ENCODE results near the gene IPMK.

Gene IPMK

GRCh38 chr10:58225654-58226053 lies 42.0 kb downstream of the IPMK start:
- peaks cover 68% of the 10 kb centered on the region for H3K36me3 ChIP-seq
- no peak for TF ChIP-seq CTCF (IDR thresholded peaks at IDR 0.05)
- H3K4me1 ChIP-seq (ENCODE audit: control insufficient read depth in 1 of 2, insufficient read depth in 1 of 2, low read depth in 1 of 2, low read length in 1 of 2): peaks cover 0 to 5% of the 10 kb centered on the region in 2 experiments

GRCh38 chr10:58220769-58221451 lies 46.8 kb downstream of the IPMK start:
- Histone ChIP-seq H3K36me3 (peaks cover 49% of the 10 kb centered on the region), H3K27ac (no peak overlapping the region), H3K27me3 (no peaks in the 10 kb centered on the region), H3K4me3 (ENCODE audit: low read depth in 1 of 2, low read length in 1 of 2) (no peak overlapping the region), H3K9me3 (no peaks in the 10 kb centered on the region), H3K4me1 (ENCODE audit: control insufficient read depth in 1 of 2, insufficient read depth in 1 of 2, low read depth in 1 of 2, low read length in 1 of 2) (peaks cover 0 to 5% of the 10 kb centered on the region in 2 experiments)
- no peak for TF ChIP-seq CTCF (IDR thresholded peaks at IDR 0.05)

More at GRCh38 chr10:58225654-58226053, 42.0 kb downstream of the IPMK start:
- Histone ChIP-seq H3K27me3 (no peaks in the 10 kb centered on the region), H3K4me3 (ENCODE audit: low read depth in 1 of 2, low read length in 1 of 2) (no peak overlapping the region), H3K9me3 (no peaks in the 10 kb centered on the region), H3K27ac (no peak overlapping the region)

GRCh38 chr10:58219875-58220274 lies 47.8 kb downstream of the IPMK start:
- Histone ChIP-seq H3K36me3 (peaks cover 48% of the 10 kb centered on the region), H3K4me1 (ENCODE audit: control insufficient read depth in 1 of 2, insufficient read depth in 1 of 2, low read depth in 1 of 2, low read length in 1 of 2) (peaks cover 0 to 5% of the 10 kb centered on the region in 2 experiments), H3K27ac (no peak overlapping the region), H3K4me3 (ENCODE audit: low read depth in 1 of 2, low read length in 1 of 2) (no peak overlapping the region), H3K9me3 (no peaks in the 10 kb centered on the region), H3K27me3 (no peaks in the 10 kb centered on the region)
- no peak for TF ChIP-seq CTCF (IDR thresholded peaks at IDR 0.05)

GRCh38 chr10:58217612-58218011 lies 50.1 kb downstream of the IPMK start:
- Histone ChIP-seq H3K36me3 (peaks cover 37% of the 10 kb centered on the region), H3K27me3 (no peaks in the 10 kb centered on the region), H3K4me3 (ENCODE audit: low read depth in 1 of 2, low read length in 1 of 2) (no peak overlapping the region), H3K4me1 (ENCODE audit: control insufficient read depth in 1 of 2, insufficient read depth in 1 of 2, low read depth in 1 of 2, low read length in 1 of 2) (peaks cover 0 to 5% of the 10 kb centered on the region in 2 experiments), H3K27ac (no peak overlapping the region), H3K9me3 (no peaks in the 10 kb centered on the region)
- TF ChIP-seq CTCF (IDR thresholded peaks at IDR 0.05): no peak

- no peaks in the 10 kb centered on the region for H3K27me3 ChIP-seq
- H3K9me3 ChIP-seq: no peaks in the 10 kb centered on the region
- peaks cover 51% of the 10 kb centered on the region for H3K36me3 ChIP-seq
- no peak overlapping the region for H3K27ac ChIP-seq
- TF ChIP-seq CTCF (IDR thresholded peaks at IDR 0.05): no peak
- H3K4me1 ChIP-seq (ENCODE audit: control insufficient read depth in 1 of 2, insufficient read depth in 1 of 2, low read depth in 1 of 2, low read length in 1 of 2): no peaks in the 10 kb centered on the region
- H3K4me3 ChIP-seq (ENCODE audit: low read depth in 1 of 2, low read length in 1 of 2): no peak overlapping the region
Observed at GRCh38 chr10:58212622-58213021, 55.1 kb downstream of the IPMK start.

All from neutrophil (primary cell).